Umbilical cord (tissue), 2 donors: ENCODE measurements around the gene ADGB. TPM values are rescaled to one million over a fixed set of nuclear protein-coding genes. Genes with fewer than 3 reads are reported as not detected.
"Not testable (repeated sequence)": the region's sequence is repeated elsewhere in the genome, so short reads cannot be mapped to it uniquely, and the experiment has no call there.

Source experiments
- DNase-seq: peaks from one replicate; pipeline ENCODE4 v3.0.0-alpha.2; 2015; ENCODE audit warnings: low spot score
- total RNA-seq: library from RNA; depleted of rRNA; stranded (reverse); fragments of >200 nt; gene quantifications from one replicate; pipeline ENCODE4 v1.2.3, GENCODE V29; 2014; ENCODE audit warnings: low replicate concordance; ENCODE audit not compliant: insufficient read depth

Gene ADGB
- total RNA-seq, 1 donor from 2014 or later = 0.48 TPM

- not testable (repeated sequence) for DNase-seq
These were observed 217.0 kb downstream of the ADGB start for GRCh38 chr6:146815511-146816462.

- DNase-seq = no peak
These were observed 221.0 kb downstream of the ADGB start for GRCh38 chr6:146819596-146820320.

- DNase-seq = no peak
These were observed 228.6 kb downstream of the ADGB start for GRCh38 chr6:146827216-146827928.

GRCh38 chr6:146829792-146830565 lies 231.2 kb downstream of the ADGB start:
- DNase-seq = no peak

- DNase-seq = no peak
These were observed 234.4 kb downstream of the ADGB start for GRCh38 chr6:146833157-146833556.

- no peak for DNase-seq
These were observed 241.4 kb downstream of the ADGB start for GRCh38 chr6:146840216-146840615.

- no peak for DNase-seq
These were observed 241.9 kb downstream of the ADGB start for GRCh38 chr6:146840641-146841040.

GRCh38 chr6:146847426-146847825 lies 248.7 kb downstream of the ADGB start:
- no peak for DNase-seq

GRCh38 chr6:146850238-146850896 lies 251.6 kb downstream of the ADGB start:
- DNase-seq = peak; percentile 19

GRCh38 chr6:146850981-146851380 lies 252.2 kb downstream of the ADGB start:
- DNase-seq = no peak

- no peak for DNase-seq
These were observed 253.1 kb downstream of the ADGB start for GRCh38 chr6:146851837-146852236.

- not testable (repeated sequence) for DNase-seq
These were observed 255.9 kb downstream of the ADGB start for GRCh38 chr6:146854521-146855255.

GRCh38 chr6:146855889-146856288 lies 257.1 kb downstream of the ADGB start:
- no peak for DNase-seq

GRCh38 chr6:146856296-146856695 lies 257.5 kb downstream of the ADGB start:
- DNase-seq = no peak

GRCh38 chr6:146857180-146857979 lies 258.6 kb downstream of the ADGB start:
- peak; percentile 82 for DNase-seq

GRCh38 chr6:146857980-146858347 lies 259.2 kb downstream of the ADGB start:
- peak; percentile 43 for DNase-seq

GRCh38 chr6:146859206-146859605 lies 260.4 kb downstream of the ADGB start:
- DNase-seq = no peak

- DNase-seq = no peak
These were observed 261.2 kb downstream of the ADGB start for GRCh38 chr6:146859795-146860495.
